Liver (tissue), 9 donors: Measurements from ENCODE around the gene CHPF2. TPM values are rescaled to one million over a fixed set of nuclear protein-coding genes. Genes with fewer than 3 reads are reported as not detected.

Experiments
- DNase-seq: peaks from one replicate; pipeline ENCODE4 v3.0.0-alpha.2; 2017; ENCODE audit warnings: low spot score
- H3K27ac ChIP-seq, 2 donors: one replicate each; pipeline ENCODE4 v1.7.0; 2013; ENCODE audit warnings: inconsistent platforms in 2 of 2, low read length in 2 of 2, control low read depth in 1 of 2, low read depth in 1 of 2, mild to moderate bottlenecking in 1 of 2
- H3K27me3 ChIP-seq, 4 donors: one replicate each; pipeline versions ENCODE4 v1.6.1 to v1.7.0; 2013; ENCODE audit warnings: low read length in 3 of 4, inconsistent platforms in 1 of 4, mild to moderate bottlenecking in 1 of 4, moderate library complexity in 1 of 4; ENCODE audit not compliant: control insufficient read depth in 4 of 4, insufficient read depth in 4 of 4
- H3K36me3 ChIP-seq, 4 donors: one replicate each; pipeline versions ENCODE4 v1.6.1 to v1.7.0; 2013; ENCODE audit warnings: low read length in 3 of 4, mild to moderate bottlenecking in 3 of 4, low read depth in 1 of 4, moderate library complexity in 1 of 4; ENCODE audit not compliant: control insufficient read depth in 4 of 4, insufficient read depth in 3 of 4
- H3K4me1 ChIP-seq, 4 donors: one replicate each; pipeline versions ENCODE4 v1.6.1 to v1.7.0; 2013; ENCODE audit warnings: low read length in 3 of 4, mild to moderate bottlenecking in 3 of 4, moderate library complexity in 1 of 4; ENCODE audit not compliant: control insufficient read depth in 4 of 4, insufficient read depth in 4 of 4
- H3K4me3 ChIP-seq, 3 donors: one replicate each; pipeline versions ENCODE4 v1.6.1 to v1.7.0; 2013; ENCODE audit warnings: low read length in 3 of 3, control low read depth in 1 of 3, low read depth in 1 of 3, mild to moderate bottlenecking in 1 of 3
- H3K9ac ChIP-seq, 2 donors: one replicate each; pipeline ENCODE4 v1.7.0; 2013; ENCODE audit warnings: low read length in 2 of 2, mild to moderate bottlenecking in 2 of 2, moderate library complexity in 2 of 2, control low read depth in 1 of 2, low read depth in 1 of 2
- H3K9me3 ChIP-seq, 4 donors: one replicate each; pipeline versions ENCODE4 v1.6.1 to v1.7.0; 2013; ENCODE audit warnings: low read length in 3 of 4; ENCODE audit not compliant: control insufficient read depth in 4 of 4
- ATF3 ChIP-seq: IDR thresholded peaks from 2 replicates; pipeline ENCODE4 v1.6.1; 2016; ENCODE audit warnings: antibody characterized with exemption
- EGR1 ChIP-seq, 2 donors: IDR thresholded peaks; 2 replicates each; pipeline ENCODE4 v1.6.1; 2016 to 2018; ENCODE audit warnings: antibody characterized with exemption in 2 of 2, low read depth in 2 of 2
- FOXA2 ChIP-seq: IDR thresholded peaks from 2 replicates; pipeline ENCODE4 v1.6.1; 2016; ENCODE audit warnings: antibody characterized with exemption
- GABPA ChIP-seq, 2 donors: IDR thresholded peaks in 1 of 2; conservative IDR thresholded peaks in 1 of 2; 2 replicates each; pipeline ENCODE4 v1.6.1; 2016; ENCODE audit warnings: antibody characterized with exemption in 2 of 2, mild to moderate bottlenecking in 1 of 2, moderate library complexity in 1 of 2
- HNF4A ChIP-seq, 2 donors: conservative IDR thresholded peaks; 2 replicates each; pipeline ENCODE4 v1.6.1; 2016; ENCODE audit warnings: antibody characterized with exemption in 2 of 2, mild to moderate bottlenecking in 2 of 2
- HNF4G ChIP-seq: IDR thresholded peaks from 2 replicates; pipeline ENCODE4 v1.6.1; 2016; ENCODE audit warnings: antibody characterized with exemption
- JUND ChIP-seq, 2 donors: IDR thresholded peaks; 2 replicates each; pipeline ENCODE4 v1.6.1; 2016; ENCODE audit warnings: antibody characterized with exemption in 2 of 2
- MAX ChIP-seq: IDR thresholded peaks from 2 replicates; pipeline ENCODE4 v1.6.1; 2016; ENCODE audit warnings: antibody characterized with exemption
- NR2F2 ChIP-seq: IDR thresholded peaks from 2 replicates; pipeline ENCODE4 v1.6.1; 2016; ENCODE audit warnings: antibody characterized with exemption
- REST ChIP-seq: IDR thresholded peaks from 2 replicates; pipeline ENCODE4 v1.6.1; 2016; ENCODE audit warnings: antibody characterized with exemption, mild to moderate bottlenecking
- RXRA ChIP-seq, 2 donors: IDR thresholded peaks; 2 replicates each; pipeline ENCODE4 v1.6.1; 2017 to 2018; ENCODE audit warnings: antibody characterized with exemption in 2 of 2, mild to moderate bottlenecking in 1 of 2
- SP1 ChIP-seq: IDR thresholded peaks from 2 replicates; pipeline ENCODE4 v1.6.1; 2018; ENCODE audit warnings: antibody characterized with exemption, mild to moderate bottlenecking
- TAF1 ChIP-seq: conservative IDR thresholded peaks from 2 replicates; pipeline ENCODE4 v1.6.1; 2016; ENCODE audit warnings: antibody characterized with exemption, mild to moderate bottlenecking
- YY1 ChIP-seq: IDR thresholded peaks from 2 replicates; pipeline ENCODE4 v1.6.1; 2016; ENCODE audit warnings: antibody characterized with exemption, mild to moderate bottlenecking
- WGBS: extraction: QIAGEN DNeasy Blood & Tissue Kit; methylation state at CpG from one replicate; pipeline ENCODE4 v1.1.7; 2013; 5-methylcytosine and 5-hydroxymethylcytosine counted together
- polyA plus RNA-seq, 2 donors: library from polyadenylated mRNA; stranded (reverse) in 1 of 2; unstranded in 1 of 2; fragments of 200-250 nt in 1 of 2; fragments of >200 nt in 1 of 2; fragmentation: Nextera tagmentation in 1 of 2; extraction: Ambion mirVana in 1 of 2; gene quantifications; one replicate each; pipeline versions ENCODE4 v1.2.1 to v1.2.3, GENCODE V29; 2013 to 2015
- total RNA-seq, 2 donors: library from RNA; depleted of rRNA; stranded (reverse); fragments of >200 nt; gene quantifications; one replicate each; pipeline ENCODE4 v1.2.3, GENCODE V29; 2014
- TF ChIP-seq, protein P1 (sequence below): fragments of 150-350 bp; IDR thresholded peaks from 2 replicates; pipeline ENCODE4 v1.5.1; 2017; ENCODE audit warnings: improper control_type of control experiment, low read depth, low read length; ENCODE audit not compliant: missing input control
- donor health status: healthy.
- donor health status: healthy.
- donor health status: healthy.
- donor health status: healthy.
- donor health status: healthy.

The CHPF2 gene
- total and polyA plus RNA-seq, 4 donors, result 4.1 to 19.7 (median 18.1) TPM

GRCh38 chr7:151201751-151202150 lies 30.5 kb upstream of the CHPF2 start:
- 82% methylated on average over 4 of the region's 4 CpGs for WGBS
- H3K9me3 ChIP-seq, result no peaks in the 10 kb centered on the region
- no peaks in the 10 kb centered on the region for H3K36me3 ChIP-seq
- H3K27me3 ChIP-seq, result peaks cover 0 to 10% (median 0%) of the 10 kb centered on the region in 4 donors
- no peak overlapping the region for H3K27ac ChIP-seq
- H3K4me3 ChIP-seq, result no peak overlapping the region
- H3K4me1 ChIP-seq, result no peaks in the 10 kb centered on the region
- TF ChIP-seq REST (no peak), FOXA2 (no peak), EGR1 (IDR thresholded peaks at IDR 0.05; ENCODE audit: low read depth in 2 of 2) (no peak), YY1 (no peak), GABPA (IDR thresholded peaks at IDR 0.05 in 1 of 2, conservative IDR thresholded peaks at IDR 0.05 in 1 of 2) (no peak)
- TF ChIP-seq, protein P1, sequence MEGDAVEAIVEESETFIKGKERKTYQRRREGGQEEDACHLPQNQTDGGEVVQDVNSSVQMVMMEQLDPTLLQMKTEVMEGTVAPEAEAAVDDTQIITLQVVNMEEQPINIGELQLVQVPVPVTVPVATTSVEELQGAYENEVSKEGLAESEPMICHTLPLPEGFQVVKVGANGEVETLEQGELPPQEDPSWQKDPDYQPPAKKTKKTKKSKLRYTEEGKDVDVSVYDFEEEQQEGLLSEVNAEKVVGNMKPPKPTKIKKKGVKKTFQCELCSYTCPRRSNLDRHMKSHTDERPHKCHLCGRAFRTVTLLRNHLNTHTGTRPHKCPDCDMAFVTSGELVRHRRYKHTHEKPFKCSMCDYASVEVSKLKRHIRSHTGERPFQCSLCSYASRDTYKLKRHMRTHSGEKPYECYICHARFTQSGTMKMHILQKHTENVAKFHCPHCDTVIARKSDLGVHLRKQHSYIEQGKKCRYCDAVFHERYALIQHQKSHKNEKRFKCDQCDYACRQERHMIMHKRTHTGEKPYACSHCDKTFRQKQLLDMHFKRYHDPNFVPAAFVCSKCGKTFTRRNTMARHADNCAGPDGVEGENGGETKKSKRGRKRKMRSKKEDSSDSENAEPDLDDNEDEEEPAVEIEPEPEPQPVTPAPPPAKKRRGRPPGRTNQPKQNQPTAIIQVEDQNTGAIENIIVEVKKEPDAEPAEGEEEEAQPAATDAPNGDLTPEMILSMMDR, result no peak
- DNase-seq, result no peak
- no peak overlapping the region for H3K9ac ChIP-seq

- Histone ChIP-seq H3K4me1 (no peaks in the 10 kb centered on the region), H3K4me3 (no peak overlapping the region), H3K9ac (no peak overlapping the region), H3K27ac (no peak overlapping the region), H3K27me3 (peaks cover 0 to 12% (median 0%) of the 10 kb centered on the region in 4 donors), H3K36me3 (no peaks in the 10 kb centered on the region), H3K9me3 (no peaks in the 10 kb centered on the region)
- TF ChIP-seq SP1 (no peak), EGR1 (IDR thresholded peaks at IDR 0.05; ENCODE audit: low read depth in 2 of 2) (no peak), REST (no peak), MAX (no peak), GABPA (IDR thresholded peaks at IDR 0.05 in 1 of 2, conservative IDR thresholded peaks at IDR 0.05 in 1 of 2) (no peak), FOXA2 (no peak), ATF3 (no peak), RXRA (IDR thresholded peaks at IDR 0.05) (no peak), YY1 (no peak), NR2F2 (no peak), TAF1 (no peak), HNF4A (conservative IDR thresholded peaks at IDR 0.05) (no peak), HNF4G (no peak), JUND (IDR thresholded peaks at IDR 0.05) (no peak)
- TF ChIP-seq, protein P1, result no peak
- WGBS, result 93% methylated on average over 9 of the region's 9 CpGs
- no peak for DNase-seq
Measured at GRCh38 chr7:151202836-151203235, 29.4 kb upstream of the CHPF2 start.
